ENCODE data around the gene P2RY10.

Gene P2RY10, protein sequence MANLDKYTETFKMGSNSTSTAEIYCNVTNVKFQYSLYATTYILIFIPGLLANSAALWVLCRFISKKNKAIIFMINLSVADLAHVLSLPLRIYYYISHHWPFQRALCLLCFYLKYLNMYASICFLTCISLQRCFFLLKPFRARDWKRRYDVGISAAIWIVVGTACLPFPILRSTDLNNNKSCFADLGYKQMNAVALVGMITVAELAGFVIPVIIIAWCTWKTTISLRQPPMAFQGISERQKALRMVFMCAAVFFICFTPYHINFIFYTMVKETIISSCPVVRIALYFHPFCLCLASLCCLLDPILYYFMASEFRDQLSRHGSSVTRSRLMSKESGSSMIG

GRCh38 chrX:78945186-78945912 lies at the start of gene P2RY10:
Gene P2RY10, plus strand, starts transcription at chrX:78945391. Its CDS starts 15,130 bp downstream, at chrX:78960521.
- Histone ChIP-seq H3K9me3 (ENCODE audit: control insufficient read depth, insufficient read depth, low read length) (peaks cover 3% of the 10 kb centered on the region), H3K36me3 (ENCODE audit: control insufficient read depth, insufficient read depth, low read length) (no peaks in the 10 kb centered on the region), H3K4me3 (ENCODE audit: low read depth, low read length) (no peak within 1 kb of the TSS), H3K4me1 (ENCODE audit: control insufficient read depth, insufficient read depth, low read length) (no peaks in the 10 kb centered on the region), H3K9ac (ENCODE audit: low read depth, low read length) (no peak within 1 kb of the TSS), H3K27me3 (ENCODE audit: control insufficient read depth, insufficient read depth, low read length) (no peaks in the 10 kb centered on the region)

- H3K9me3 ChIP-seq (ENCODE audit: control insufficient read depth, insufficient read depth, low read length): peaks cover 6% of the 10 kb centered on the region
- no peak overlapping the region for H3K4me3 ChIP-seq (ENCODE audit: low read depth, low read length)
- H3K36me3 ChIP-seq (ENCODE audit: control insufficient read depth, insufficient read depth, low read length): no peaks in the 10 kb centered on the region
- H3K9ac ChIP-seq (ENCODE audit: low read depth, low read length): no peak overlapping the region
- H3K27me3 ChIP-seq (ENCODE audit: control insufficient read depth, insufficient read depth, low read length): no peaks in the 10 kb centered on the region
- no peaks in the 10 kb centered on the region for H3K4me1 ChIP-seq (ENCODE audit: control insufficient read depth, insufficient read depth, low read length)
These were observed 22.4 kb upstream of the P2RY10 start for GRCh38 chrX:78922754-78923153.

GRCh38 chrX:78923198-78924015 lies 21.8 kb upstream of the P2RY10 start:
- no peaks in the 10 kb centered on the region for H3K27me3 ChIP-seq (ENCODE audit: control insufficient read depth, insufficient read depth, low read length)
- no peak overlapping the region for H3K9ac ChIP-seq (ENCODE audit: low read depth, low read length)
- no peaks in the 10 kb centered on the region for H3K36me3 ChIP-seq (ENCODE audit: control insufficient read depth, insufficient read depth, low read length)
- H3K4me3 ChIP-seq (ENCODE audit: low read depth, low read length): no peak overlapping the region
- peaks cover 6% of the 10 kb centered on the region for H3K9me3 ChIP-seq (ENCODE audit: control insufficient read depth, insufficient read depth, low read length)
- H3K4me1 ChIP-seq (ENCODE audit: control insufficient read depth, insufficient read depth, low read length): no peaks in the 10 kb centered on the region

GRCh38 chrX:78931814-78932213 lies 13.4 kb upstream of the P2RY10 start:
- Histone ChIP-seq H3K36me3 (ENCODE audit: control insufficient read depth, insufficient read depth, low read length) (no peaks in the 10 kb centered on the region), H3K4me3 (ENCODE audit: low read depth, low read length) (no peak overlapping the region), H3K9ac (ENCODE audit: low read depth, low read length) (no peak overlapping the region), H3K4me1 (ENCODE audit: control insufficient read depth, insufficient read depth, low read length) (no peaks in the 10 kb centered on the region), H3K9me3 (ENCODE audit: control insufficient read depth, insufficient read depth, low read length) (peaks cover 9% of the 10 kb centered on the region), H3K27me3 (ENCODE audit: control insufficient read depth, insufficient read depth, low read length) (no peaks in the 10 kb centered on the region)

- H3K4me3 ChIP-seq (ENCODE audit: low read depth, low read length): no peak overlapping the region
- H3K27me3 ChIP-seq (ENCODE audit: control insufficient read depth, insufficient read depth, low read length): no peaks in the 10 kb centered on the region
- no peak overlapping the region for H3K9ac ChIP-seq (ENCODE audit: low read depth, low read length)
- H3K9me3 ChIP-seq (ENCODE audit: control insufficient read depth, insufficient read depth, low read length): peaks cover 5% of the 10 kb centered on the region
- no peaks in the 10 kb centered on the region for H3K36me3 ChIP-seq (ENCODE audit: control insufficient read depth, insufficient read depth, low read length)
- H3K4me1 ChIP-seq (ENCODE audit: control insufficient read depth, insufficient read depth, low read length): no peaks in the 10 kb centered on the region
These were observed 10.3 kb upstream of the P2RY10 start for GRCh38 chrX:78934866-78935265.

GRCh38 chrX:78944351-78944750 lies 840 bp upstream of the P2RY10 start:
- H3K4me3 ChIP-seq (ENCODE audit: low read depth, low read length): no peak overlapping the region
- H3K4me1 ChIP-seq (ENCODE audit: control insufficient read depth, insufficient read depth, low read length): no peaks in the 10 kb centered on the region
- H3K9me3 ChIP-seq (ENCODE audit: control insufficient read depth, insufficient read depth, low read length): peaks cover 3% of the 10 kb centered on the region
- H3K36me3 ChIP-seq (ENCODE audit: control insufficient read depth, insufficient read depth, low read length): no peaks in the 10 kb centered on the region
- H3K27me3 ChIP-seq (ENCODE audit: control insufficient read depth, insufficient read depth, low read length): no peaks in the 10 kb centered on the region
- no peak overlapping the region for H3K9ac ChIP-seq (ENCODE audit: low read depth, low read length)

GRCh38 chrX:78946178-78946931 lies 1.2 kb downstream of the P2RY10 start:
- Histone ChIP-seq H3K9me3 (ENCODE audit: control insufficient read depth, insufficient read depth, low read length) (peaks cover 3% of the 10 kb centered on the region), H3K9ac (ENCODE audit: low read depth, low read length) (no peak overlapping the region), H3K27me3 (ENCODE audit: control insufficient read depth, insufficient read depth, low read length) (no peaks in the 10 kb centered on the region), H3K4me3 (ENCODE audit: low read depth, low read length) (no peak overlapping the region), H3K36me3 (ENCODE audit: control insufficient read depth, insufficient read depth, low read length) (no peaks in the 10 kb centered on the region), H3K4me1 (ENCODE audit: control insufficient read depth, insufficient read depth, low read length) (no peaks in the 10 kb centered on the region)

DNA sequence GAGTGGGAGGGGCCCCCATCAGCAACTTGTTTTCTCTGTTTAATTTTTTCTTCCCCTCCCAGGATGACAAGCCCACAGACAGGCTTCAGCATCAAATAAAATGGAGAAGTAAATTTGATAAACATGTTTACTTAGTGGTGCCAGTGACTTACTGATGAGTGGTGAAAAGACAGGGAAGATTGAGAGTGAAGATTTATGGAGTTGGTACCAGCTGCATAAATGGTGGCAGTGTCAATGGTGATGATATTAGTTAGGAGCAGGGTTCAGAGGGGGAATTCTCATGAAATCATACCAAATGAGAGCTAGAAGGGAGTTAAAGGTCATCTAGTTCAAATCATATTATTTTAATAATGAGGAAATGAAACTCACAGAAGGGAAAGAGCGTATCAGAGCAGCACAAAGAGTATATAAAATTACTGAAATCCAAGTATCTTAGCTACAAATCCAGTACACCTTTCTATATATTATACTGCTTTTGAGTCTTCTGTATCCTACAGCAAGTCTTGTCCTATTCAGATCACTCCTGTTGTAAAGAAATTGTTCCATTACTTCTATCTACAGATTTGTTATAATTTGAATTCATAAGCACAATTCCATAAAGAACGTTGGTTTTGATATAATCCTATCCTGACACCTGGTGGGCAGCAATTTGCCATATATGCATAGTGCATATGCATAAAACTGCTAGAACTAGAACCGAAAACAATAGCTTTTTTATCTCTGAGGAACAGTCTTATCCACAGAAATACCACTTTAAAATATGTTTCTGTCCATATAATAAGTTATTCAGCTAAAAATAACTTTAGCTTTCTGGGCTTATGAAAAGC lies 5.0 kb downstream of the P2RY10 start:
- Histone ChIP-seq H3K36me3 (ENCODE audit: control insufficient read depth, insufficient read depth, low read length) (no peaks in the 10 kb centered on the region), H3K27me3 (ENCODE audit: control insufficient read depth, insufficient read depth, low read length) (no peaks in the 10 kb centered on the region), H3K9ac (ENCODE audit: low read depth, low read length) (no peak overlapping the region), H3K4me3 (ENCODE audit: low read depth, low read length) (no peak overlapping the region), H3K9me3 (ENCODE audit: control insufficient read depth, insufficient read depth, low read length) (peaks cover 6% of the 10 kb centered on the region), H3K4me1 (ENCODE audit: control insufficient read depth, insufficient read depth, low read length) (no peaks in the 10 kb centered on the region)

GRCh38 chrX:78957049-78957767 lies 12.0 kb downstream of the P2RY10 start:
- no peak overlapping the region for H3K4me3 ChIP-seq (ENCODE audit: low read depth, low read length)
- H3K9ac ChIP-seq (ENCODE audit: low read depth, low read length): no peak overlapping the region
- peaks cover 3% of the 10 kb centered on the region for H3K9me3 ChIP-seq (ENCODE audit: control insufficient read depth, insufficient read depth, low read length)
- no peaks in the 10 kb centered on the region for H3K4me1 ChIP-seq (ENCODE audit: control insufficient read depth, insufficient read depth, low read length)
- H3K27me3 ChIP-seq (ENCODE audit: control insufficient read depth, insufficient read depth, low read length): no peaks in the 10 kb centered on the region
- H3K36me3 ChIP-seq (ENCODE audit: control insufficient read depth, insufficient read depth, low read length): no peaks in the 10 kb centered on the region

DNA sequence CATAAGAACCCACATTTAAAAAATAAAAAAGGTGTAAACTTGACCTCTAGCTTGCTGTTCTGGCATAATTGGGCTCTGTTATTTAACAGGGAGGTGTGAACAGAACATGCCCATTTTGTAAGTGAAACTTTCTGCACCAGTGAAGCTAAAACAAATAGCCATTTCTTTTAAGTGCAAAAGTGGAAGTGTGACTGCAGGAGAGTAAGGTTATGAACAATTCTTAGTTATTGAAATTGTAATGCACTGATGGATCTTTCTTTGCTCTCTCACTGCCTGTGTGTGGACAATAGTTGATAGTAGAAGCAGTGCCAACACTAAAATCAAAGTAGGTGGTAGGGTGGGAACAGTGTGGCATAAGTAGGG lies 12.6 kb downstream of the P2RY10 start:
- no peaks in the 10 kb centered on the region for H3K36me3 ChIP-seq (ENCODE audit: control insufficient read depth, insufficient read depth, low read length)
- peaks cover 3% of the 10 kb centered on the region for H3K9me3 ChIP-seq (ENCODE audit: control insufficient read depth, insufficient read depth, low read length)
- H3K4me3 ChIP-seq (ENCODE audit: low read depth, low read length): no peak overlapping the region
- no peaks in the 10 kb centered on the region for H3K27me3 ChIP-seq (ENCODE audit: control insufficient read depth, insufficient read depth, low read length)
- no peaks in the 10 kb centered on the region for H3K4me1 ChIP-seq (ENCODE audit: control insufficient read depth, insufficient read depth, low read length)
- H3K9ac ChIP-seq (ENCODE audit: low read depth, low read length): no peak overlapping the region
